ENCODE data around the gene PTX3. TPM values are rescaled to one million over a fixed set of nuclear protein-coding genes. Genes with fewer than 3 reads are reported as not detected.
A peak's percentile ranks its signal among the peaks of the same experiment; 100 is the strongest.

Gene PTX3
- total RNA-seq, 1 experiment from 2014 or later: 27.3 TPM

- ATAC-seq (no peak), DNase-seq (no peak)
- Histone ChIP-seq H3K4me3 (ENCODE audit: low read length) (no peak overlapping the region), H3K4me1 (ENCODE audit: insufficient read depth, low read length) (peaks cover 3% of the 10 kb centered on the region), H4K20me1 (ENCODE audit: low read length) (no peaks in the 10 kb centered on the region), H3K27me3 (ENCODE audit: low read length) (no peaks in the 10 kb centered on the region), H3K36me3 (ENCODE audit: low read depth, low read length) (no peaks in the 10 kb centered on the region), H2AFZ (ENCODE audit: low read length) (no peak overlapping the region), H3K4me2 (ENCODE audit: low read length) (no peak overlapping the region), H3K9ac (ENCODE audit: low read length) (no peak overlapping the region), H3K9me3 (ENCODE audit: low read length) (no peaks in the 10 kb centered on the region), H3K27ac (ENCODE audit: low read length) (no peak overlapping the region), H3K9me2 (replicated peaks; ENCODE audit: low read length) (no peaks in the 10 kb centered on the region), H3K79me2 (ENCODE audit: low read length) (no peaks in the 10 kb centered on the region), H3F3A (ENCODE audit: low read length, unreplicated experiment) (no peaks in the 10 kb centered on the region)
- POLR2A ChIA-PET (ENCODE audit: unreplicated experiment): no interaction called here
- no TSS peak for BruUV-seq (replicated peaks)
- intact Hi-C loops (cut with micrococcal nuclease): no loop called here
- no peak for TF ChIP-seq EZH2 (IDR thresholded peaks at IDR 0.05; ENCODE audit: low read length, unreplicated experiment)
- no peak for TF ChIP-seq EZH2phosphoT487 (IDR thresholded peaks at IDR 0.05; ENCODE audit: borderline replicate concordance, low read length)
- no peak for TF ChIP-seq CTCF (conservative IDR thresholded peaks at IDR 0.05; ENCODE audit: low read depth, low read length)
- CTCF ChIA-PET: no interaction called here
These were observed 7.8 kb upstream of the PTX3 start for GRCh38 chr3:157428853-157429252.

GRCh38 chr3:157429708-157430107 lies 6.9 kb upstream of the PTX3 start:
- Histone ChIP-seq H3K9me3 (ENCODE audit: low read length) (no peaks in the 10 kb centered on the region), H3K36me3 (ENCODE audit: low read depth, low read length) (no peaks in the 10 kb centered on the region), H3K79me2 (ENCODE audit: low read length) (no peaks in the 10 kb centered on the region), H4K20me1 (ENCODE audit: low read length) (no peaks in the 10 kb centered on the region), H3K4me2 (ENCODE audit: low read length) (no peak overlapping the region), H3K4me1 (ENCODE audit: insufficient read depth, low read length) (peaks cover 3% of the 10 kb centered on the region), H3K9ac (ENCODE audit: low read length) (no peak overlapping the region), H3F3A (ENCODE audit: low read length, unreplicated experiment) (no peaks in the 10 kb centered on the region), H3K27me3 (ENCODE audit: low read length) (no peaks in the 10 kb centered on the region), H2AFZ (ENCODE audit: low read length) (no peak overlapping the region), H3K4me3 (ENCODE audit: low read length) (no peak overlapping the region), H3K9me2 (replicated peaks; ENCODE audit: low read length) (no peaks in the 10 kb centered on the region), H3K27ac (ENCODE audit: low read length) (no peak overlapping the region)
- no peak for TF ChIP-seq EZH2phosphoT487 (IDR thresholded peaks at IDR 0.05; ENCODE audit: borderline replicate concordance, low read length)
- no peak for TF ChIP-seq CTCF (conservative IDR thresholded peaks at IDR 0.05; ENCODE audit: low read depth, low read length)
- TF ChIP-seq EZH2 (IDR thresholded peaks at IDR 0.05; ENCODE audit: low read length, unreplicated experiment): no peak
- DNase-seq (peak; percentile 33), ATAC-seq (peak; percentile 70)
- no TSS peak for BruUV-seq (replicated peaks)
- intact Hi-C loops (cut with micrococcal nuclease): loop anchor here (5.0 kb wide), 1 partner anchor 42 kb away; no protein-coding TSS in a partner anchor
- ChIA-PET POLR2A (ENCODE audit: unreplicated experiment) (no interaction called here), CTCF (interaction anchor here (0.6 kb wide), 1 partner anchor 196 kb away, joined by 4 read pairs; no protein-coding TSS in a partner anchor)

DNA sequence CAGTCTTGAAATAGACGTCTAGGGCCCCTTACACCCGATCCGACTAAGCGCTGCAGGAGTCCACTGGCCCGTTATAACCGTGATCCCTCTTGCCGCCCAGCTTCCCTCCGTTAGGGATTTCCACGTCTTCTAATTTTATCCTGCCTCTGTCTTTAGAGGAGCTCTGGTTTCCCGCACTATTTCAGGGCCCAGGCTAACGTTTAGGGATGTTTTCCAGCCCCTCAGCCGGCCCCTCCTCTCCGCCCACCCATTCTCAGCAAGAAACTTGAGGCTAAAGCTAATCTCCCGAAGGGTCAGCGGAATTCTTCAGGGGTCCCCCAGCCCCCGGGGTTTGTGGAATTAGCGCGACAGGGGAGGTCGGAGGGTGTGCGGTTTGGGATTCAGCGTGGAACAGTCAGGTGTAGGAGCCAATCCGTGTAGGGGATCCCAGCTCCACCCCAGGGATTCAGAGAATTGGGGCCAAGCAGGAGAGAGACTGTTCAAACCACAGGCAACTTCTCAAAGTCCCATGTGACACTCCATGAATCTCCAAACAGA lies 1.6 kb downstream of the PTX3 start:
- peaks cover 17% of the 10 kb centered on the region for H3K79me2 ChIP-seq (ENCODE audit: low read length)
- H3K4me1 ChIP-seq (ENCODE audit: insufficient read depth, low read length): peaks cover 16% of the 10 kb centered on the region
- intact Hi-C loops (cut with micrococcal nuclease): loop anchor here (5.0 kb wide), 2 partner anchors 86 to 126 kb away; no protein-coding TSS in a partner anchor
- peak overlapping the region; percentile 93 for H3K4me2 ChIP-seq (ENCODE audit: low read length)
- no peaks in the 10 kb centered on the region for H3K9me2 ChIP-seq (replicated peaks; ENCODE audit: low read length)
- H3K27me3 ChIP-seq (ENCODE audit: low read length): no peaks in the 10 kb centered on the region
- peak overlapping the region; percentile 86 for H2AFZ ChIP-seq (ENCODE audit: low read length)
- DNase-seq: peak; percentile 21
- ATAC-seq: peak; percentile 25
- H3K27ac ChIP-seq (ENCODE audit: low read length): no peak overlapping the region
- CTCF ChIA-PET: interaction anchor here (0.6 kb wide), 2 partner anchors 78 to 749 kb away, joined by 3 read pairs; no protein-coding TSS in a partner anchor
- TF ChIP-seq EZH2 (IDR thresholded peaks at IDR 0.05; ENCODE audit: low read length, unreplicated experiment): no peak
- TF ChIP-seq CTCF (conservative IDR thresholded peaks at IDR 0.05; ENCODE audit: low read depth, low read length): no peak
- POLR2A ChIA-PET (ENCODE audit: unreplicated experiment): interaction anchor here (0.6 to 0.8 kb wide), 2 partner anchors 29 to 190 kb away, joined by 3 to 7 read pairs; no protein-coding TSS in a partner anchor
- H3F3A ChIP-seq (ENCODE audit: low read length, unreplicated experiment): no peaks in the 10 kb centered on the region
- no peaks in the 10 kb centered on the region for H3K9me3 ChIP-seq (ENCODE audit: low read length)
- peak overlapping the region; percentile 42 for H3K9ac ChIP-seq (ENCODE audit: low read length)
- H3K36me3 ChIP-seq (ENCODE audit: low read depth, low read length): peaks cover 10% of the 10 kb centered on the region; the same call in 1 of the 2 replicates
- H3K4me3 ChIP-seq (ENCODE audit: low read length): peak overlapping the region; percentile 82
- no peaks in the 10 kb centered on the region for H4K20me1 ChIP-seq (ENCODE audit: low read length)
- BruUV-seq (replicated peaks): no TSS peak
